SK-N-SH (cell line): ENCODE data around the gene RPL10.

Experiments
- CTCF ChIP-seq: fragments of 200-600 bp; sonication (generic); IDR thresholded peaks from 2 replicates; pipeline ENCODE4 v1.6.1; 2017; ENCODE audit warnings: antibody characterized with exemption, mild to moderate bottlenecking, moderate library complexity
- NFIC ChIP-seq: IDR thresholded peaks from 2 replicates; pipeline ENCODE4 v1.4.0; 2012; ENCODE audit warnings: borderline replicate concordance
- SIN3A ChIP-seq: IDR thresholded peaks from 2 replicates; pipeline ENCODE4 v1.6.1; 2012; ENCODE audit warnings: low read depth, mild to moderate bottlenecking, low read length, moderate library complexity, borderline replicate concordance

- TF ChIP-seq NFIC = no peak
- no peak for TF ChIP-seq CTCF
- 0 out of 2 replicates have a peak, but pooled peaks have one; percentile 12 for TF ChIP-seq SIN3A
These were observed 19.2 kb upstream of the RPL10 start, which contains the start of gene EMD for GRCh38 chrX:154378799-154379568.
